Measurements from ENCODE around the gene GTF2E1.
"Not testable (repeated sequence)": the region's sequence is repeated elsewhere in the genome, so short reads cannot be mapped to it uniquely, and the experiment has no call there.

The GTF2E1 gene

GRCh38 chr3:120752865-120753264 lies 10.3 kb downstream of the GTF2E1 start:
- H3K4me3 ChIP-seq (ENCODE audit: control insufficient read depth, low read depth, low read length): no peak overlapping the region
- DNase-seq (ENCODE audit: low read depth): no peak

GRCh38 chr3:120753810-120754209 lies 11.3 kb downstream of the GTF2E1 start:
- DNase-seq (ENCODE audit: low read depth): no peak
- TF ChIP-seq CTCF (IDR thresholded peaks at IDR 0.05; ENCODE audit: control insufficient read depth, insufficient read depth, low read depth, low read length, missing control alignments): no peak
- H3K4me3 ChIP-seq (ENCODE audit: control insufficient read depth, low read depth, low read length): no peak overlapping the region

More at GRCh38 chr3:120752865-120753264, 10.3 kb downstream of the GTF2E1 start:
- no peak for TF ChIP-seq CTCF (IDR thresholded peaks at IDR 0.05; ENCODE audit: control insufficient read depth, insufficient read depth, low read depth, low read length, missing control alignments)

- no peak for TF ChIP-seq CTCF (IDR thresholded peaks at IDR 0.05; ENCODE audit: control insufficient read depth, insufficient read depth, low read depth, low read length, missing control alignments)
- no peak for DNase-seq (ENCODE audit: low read depth)
- H3K4me3 ChIP-seq (ENCODE audit: control insufficient read depth, low read depth, low read length): no peak overlapping the region
Observed at GRCh38 chr3:120756061-120756460, 13.5 kb downstream of the GTF2E1 start.

GRCh38 chr3:120758551-120758950 lies 16.0 kb downstream of the GTF2E1 start:
- H3K4me3 ChIP-seq (ENCODE audit: control insufficient read depth, low read depth, low read length); DNase-seq (ENCODE audit: low read depth): not testable (repeated sequence)

- TF ChIP-seq CTCF (IDR thresholded peaks at IDR 0.05; ENCODE audit: control insufficient read depth, insufficient read depth, low read depth, low read length, missing control alignments): no peak
- no peak overlapping the region for H3K4me3 ChIP-seq (ENCODE audit: control insufficient read depth, low read depth, low read length)
- no peak for DNase-seq (ENCODE audit: low read depth)
Observed at GRCh38 chr3:120762615-120763014, 20.1 kb downstream of the GTF2E1 start.

GRCh38 chr3:120763601-120764000 lies 21.1 kb downstream of the GTF2E1 start:
- no peak for DNase-seq (ENCODE audit: low read depth)

GRCh38 chr3:120764206-120764605 lies 21.7 kb downstream of the GTF2E1 start:
- no peak for TF ChIP-seq CTCF (IDR thresholded peaks at IDR 0.05; ENCODE audit: control insufficient read depth, insufficient read depth, low read depth, low read length, missing control alignments)
- no peak overlapping the region for H3K4me3 ChIP-seq (ENCODE audit: control insufficient read depth, low read depth, low read length)
- no peak for DNase-seq (ENCODE audit: low read depth)

More at GRCh38 chr3:120763601-120764000, 21.1 kb downstream of the GTF2E1 start:
- no peak for TF ChIP-seq CTCF (IDR thresholded peaks at IDR 0.05; ENCODE audit: control insufficient read depth, insufficient read depth, low read depth, low read length, missing control alignments)
- no peak overlapping the region for H3K4me3 ChIP-seq (ENCODE audit: control insufficient read depth, low read depth, low read length)

Measured in AG09309 (cell line).